HG02759 (cell line): ENCODE results near the gene CITED1.

Experiments used
- ATAC-seq: cut with Tn5 transposase; IDR thresholded peaks from one replicate; pipeline ENCODE4 v1.9.1; 2021; ENCODE audit warnings: mild to moderate bottlenecking, moderate library complexity; ENCODE audit not compliant: unreplicated experiment

The CITED1 gene

DNA sequence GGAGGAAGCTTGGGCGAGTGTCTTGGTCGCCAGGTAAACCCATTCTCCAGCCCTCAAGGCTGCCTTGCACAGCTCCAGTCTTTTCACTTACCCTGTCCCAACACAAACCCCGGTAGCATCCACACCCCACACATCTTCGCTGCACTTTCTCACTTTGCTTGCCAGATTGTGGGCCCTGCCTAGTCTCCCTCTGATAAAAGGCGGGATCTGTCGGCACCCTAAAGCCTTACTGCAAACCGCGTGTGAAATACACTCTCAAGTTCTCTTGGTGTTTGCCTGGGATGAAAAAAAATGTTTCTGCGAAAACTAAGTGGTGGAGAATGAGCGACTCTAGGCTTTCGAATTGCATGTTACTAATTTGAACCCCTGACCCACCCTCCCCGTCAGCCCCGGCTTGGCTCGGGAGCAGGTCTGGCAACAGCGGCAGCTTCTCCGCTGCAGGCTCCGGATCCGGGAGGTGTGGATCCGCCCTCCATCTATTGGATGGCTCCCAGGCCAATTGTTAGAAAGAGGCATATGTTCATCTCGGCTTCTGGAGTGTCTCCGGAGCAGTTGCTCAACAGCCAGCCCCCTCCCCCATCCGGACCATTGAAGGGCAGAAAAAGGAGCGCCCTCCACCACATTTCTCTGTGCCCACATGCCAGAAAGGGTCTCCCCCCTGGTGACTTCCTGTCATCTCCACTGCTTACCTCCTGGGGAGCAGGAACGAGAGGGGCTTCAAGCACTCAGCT is 3.0 kb upstream of the CITED1 start:
- no peak for ATAC-seq

DNA sequence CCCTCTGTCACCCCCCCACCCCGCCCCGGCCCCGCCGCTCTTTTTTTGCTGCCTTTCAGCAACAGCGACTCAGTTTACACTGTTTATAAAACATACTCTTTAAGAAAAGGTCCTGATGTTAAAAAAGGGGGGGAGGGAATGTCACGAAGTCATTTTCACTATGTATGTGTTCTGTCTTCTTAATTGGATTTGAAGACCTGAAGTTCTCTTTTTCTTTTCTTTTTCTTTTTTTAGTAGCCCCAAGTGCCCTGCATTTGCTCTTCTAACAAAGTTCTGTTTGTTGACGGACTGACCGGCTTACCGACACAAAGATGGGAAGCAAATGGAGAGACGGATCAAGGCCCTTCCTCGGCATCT is 2.5 kb upstream of the CITED1 start:
- ATAC-seq: no peak

- no peak for ATAC-seq
These were observed 1.9 kb upstream of the CITED1 start for GRCh38 chrX:72307646-72308051.

- ATAC-seq: peak; percentile 78
These were observed 1.3 kb upstream of the CITED1 start for GRCh38 chrX:72306851-72307645.

DNA sequence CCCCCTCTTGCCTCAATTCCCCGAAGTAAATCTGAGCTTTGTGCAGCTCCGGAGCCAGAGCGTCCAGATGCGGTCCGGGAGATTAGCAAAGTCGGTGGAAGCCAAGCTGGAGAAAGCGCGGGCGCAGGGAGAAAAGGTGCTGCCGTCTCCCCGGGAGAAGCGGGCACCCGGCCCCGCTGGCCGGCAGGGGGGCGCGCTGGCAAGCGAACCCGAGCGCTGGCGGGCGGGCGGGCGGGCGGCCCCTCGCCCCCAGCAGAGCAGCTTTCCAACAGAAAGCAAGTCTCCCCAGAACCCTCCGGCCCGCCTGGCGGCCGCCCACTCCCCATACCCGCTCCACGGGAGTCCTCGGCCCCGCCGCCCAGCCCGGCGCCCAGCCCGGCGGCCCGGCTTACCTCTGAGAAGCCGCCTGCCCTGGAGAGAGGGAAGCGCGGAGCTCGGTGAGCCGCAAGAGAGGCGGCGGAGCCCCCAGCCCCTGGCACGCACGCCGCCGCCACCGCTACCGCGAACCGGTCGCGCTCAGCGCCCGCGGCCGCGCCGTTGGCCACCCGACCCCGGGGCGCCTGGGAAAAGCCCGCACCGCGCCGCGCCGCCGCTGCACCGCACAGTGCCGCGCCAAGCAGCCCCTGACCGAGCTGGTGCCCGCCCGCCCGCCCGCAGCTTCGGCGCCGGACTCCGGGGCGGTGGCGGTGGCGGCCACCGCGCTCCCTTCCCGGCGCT is 529 bp upstream of the CITED1 start:
- peak; percentile 28 for ATAC-seq

DNA sequence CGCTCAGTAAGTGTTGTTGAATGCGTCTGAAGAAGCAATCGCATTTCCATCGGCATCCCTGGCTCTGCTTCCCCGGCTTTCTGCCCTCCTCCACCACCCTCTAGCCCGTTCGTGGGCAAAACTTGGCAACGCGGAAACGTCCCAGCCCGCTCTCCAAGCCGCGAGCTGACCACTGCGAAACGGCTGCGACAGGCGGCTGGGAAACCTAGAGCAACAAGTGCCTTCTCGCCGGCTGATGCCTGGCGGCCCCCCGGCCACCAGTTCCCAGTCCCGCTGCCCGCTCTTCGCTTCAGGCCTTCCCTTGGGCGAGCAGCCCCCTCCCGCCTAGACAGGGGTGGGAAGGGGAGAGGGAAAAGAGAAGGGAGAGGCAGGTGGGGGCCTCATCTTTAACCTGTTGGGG is 837 bp downstream of the CITED1 start:
- ATAC-seq: no peak

DNA sequence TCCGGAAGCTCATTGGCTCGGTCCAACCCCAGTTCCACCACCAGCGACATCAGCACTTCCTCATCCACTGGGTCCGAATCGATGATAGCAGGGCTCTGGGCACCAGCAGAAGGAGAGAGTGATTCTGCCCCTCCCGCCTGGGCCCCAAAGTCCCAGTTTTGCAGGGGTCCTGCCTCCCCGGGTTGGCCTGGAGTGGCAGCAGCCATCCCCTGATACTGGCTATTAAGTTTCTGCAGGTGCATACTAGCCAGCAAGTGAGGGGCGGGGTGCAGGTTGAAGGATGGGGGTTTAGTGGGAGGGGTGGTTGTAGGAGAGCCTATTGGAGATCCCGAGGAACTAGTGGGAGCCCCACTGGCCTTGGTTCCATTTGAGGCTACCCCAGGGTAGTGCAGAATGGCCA is 3.9 kb downstream of the CITED1 start:
- ATAC-seq: no peak

- no peak for ATAC-seq
These were observed 5.7 kb downstream of the CITED1 start for GRCh38 chrX:72299891-72300630.

DNA sequence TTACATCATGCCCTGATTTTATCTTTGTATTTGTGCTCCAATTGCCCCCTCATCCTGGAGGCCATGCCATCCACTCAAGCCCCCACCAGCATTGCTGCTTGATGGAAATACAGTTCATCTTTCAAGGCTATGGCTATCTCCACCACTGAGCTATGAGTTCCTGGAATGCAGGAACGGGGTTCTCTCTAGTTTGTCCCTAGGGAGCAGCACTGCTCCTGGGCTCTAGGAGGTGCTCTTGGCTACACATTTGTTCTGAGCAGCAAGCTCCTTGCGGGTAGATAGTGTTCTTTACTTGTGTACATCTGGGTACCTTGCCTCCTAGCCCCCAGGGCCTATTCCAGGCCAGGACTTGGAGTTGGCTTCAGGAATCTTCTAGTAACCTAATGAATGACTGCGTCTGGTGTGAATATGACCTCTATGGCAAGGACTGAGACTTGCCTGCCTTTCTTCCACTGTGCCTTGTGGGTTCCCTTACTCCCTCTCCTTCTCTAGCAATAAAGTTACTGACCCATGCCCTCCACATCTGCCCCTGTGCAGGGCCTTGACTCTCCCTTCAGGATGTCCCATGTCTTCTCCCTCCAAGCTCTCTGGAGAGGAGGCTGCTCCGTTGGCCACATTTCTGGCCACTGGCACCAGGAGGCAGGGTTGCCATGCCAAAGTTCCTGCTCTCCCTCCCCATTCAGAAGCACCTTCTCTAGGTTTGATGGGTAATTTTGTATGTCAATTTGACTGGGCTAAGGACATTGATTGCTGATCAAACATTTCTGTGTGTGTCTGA is 7.6 kb downstream of the CITED1 start:
- no peak for ATAC-seq

DNA sequence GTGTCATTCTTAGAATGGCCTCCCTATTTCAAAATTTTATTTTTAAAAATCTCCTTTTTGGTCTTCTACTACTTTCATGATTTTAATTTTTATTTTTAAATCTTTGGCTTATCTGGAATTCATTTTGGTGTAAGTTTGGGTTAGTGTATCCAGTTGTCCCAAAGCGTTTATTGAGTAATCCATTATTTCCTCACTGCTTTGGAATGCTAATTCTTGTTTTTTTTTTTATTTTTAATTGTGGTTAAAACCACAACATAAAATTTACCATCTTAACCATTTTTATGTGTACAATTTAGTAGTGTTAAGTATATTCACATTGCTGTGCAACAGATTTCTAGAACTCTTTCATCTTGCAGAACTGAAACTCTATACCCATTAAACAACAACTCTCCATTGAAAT is 8.7 kb downstream of the CITED1 start:
- no peak for ATAC-seq

GRCh38 chrX:72295745-72296144 is 10.0 kb downstream of the CITED1 start:
- no peak for ATAC-seq

DNA sequence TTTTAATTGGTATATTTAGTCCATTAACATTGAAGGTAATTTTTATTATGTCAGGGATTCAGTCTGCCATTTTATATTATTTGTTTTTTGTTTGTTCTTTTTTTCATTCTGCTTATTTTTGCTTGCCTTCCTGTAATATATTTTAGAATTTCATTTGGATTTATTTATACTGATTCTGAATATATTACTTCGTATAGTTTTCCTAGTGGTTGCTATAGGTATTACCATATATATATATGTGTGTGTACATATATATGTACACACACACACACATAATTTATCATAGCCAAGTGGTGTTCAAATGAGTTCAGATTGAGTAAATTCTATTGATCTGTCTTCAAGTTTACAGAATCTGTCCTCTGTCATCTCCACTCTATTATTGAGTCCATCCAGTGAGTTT is 11.2 kb downstream of the CITED1 start:
- ATAC-seq: no peak

- ATAC-seq: no peak
These were observed 23.4 kb downstream of the CITED1 start for GRCh38 chrX:72282302-72282701.

- no peak for ATAC-seq
These were observed 25.3 kb downstream of the CITED1 start for GRCh38 chrX:72280321-72280845.

DNA sequence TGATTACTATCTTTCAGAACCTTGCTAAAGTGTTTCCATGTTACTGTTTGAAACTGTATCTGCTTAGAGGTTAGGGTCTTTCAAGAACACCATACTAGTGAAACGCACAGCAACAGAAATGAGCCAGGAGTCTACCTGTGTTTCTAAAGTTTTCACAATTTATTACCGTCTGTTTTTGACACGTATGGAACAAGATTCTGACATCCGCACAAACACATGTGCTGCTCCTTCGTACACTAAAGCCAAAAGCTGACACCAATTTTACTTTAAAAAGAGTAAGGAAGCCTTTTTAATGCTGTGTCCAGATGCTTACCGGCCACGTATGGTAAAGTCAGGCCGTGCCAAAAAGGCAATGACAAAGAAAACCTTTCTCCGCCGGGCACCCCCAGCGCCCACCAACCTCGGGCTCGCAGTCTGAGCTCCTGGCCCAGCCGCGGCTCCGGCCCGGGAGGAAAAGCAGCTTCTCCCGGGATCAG is 29.2 kb downstream of the CITED1 start:
- ATAC-seq: no peak

- no peak for ATAC-seq
These were observed 31.2 kb downstream of the CITED1 start for GRCh38 chrX:72274526-72274925.

- ATAC-seq: no peak
These were observed 32.0 kb downstream of the CITED1 start for GRCh38 chrX:72273718-72274117.

DNA sequence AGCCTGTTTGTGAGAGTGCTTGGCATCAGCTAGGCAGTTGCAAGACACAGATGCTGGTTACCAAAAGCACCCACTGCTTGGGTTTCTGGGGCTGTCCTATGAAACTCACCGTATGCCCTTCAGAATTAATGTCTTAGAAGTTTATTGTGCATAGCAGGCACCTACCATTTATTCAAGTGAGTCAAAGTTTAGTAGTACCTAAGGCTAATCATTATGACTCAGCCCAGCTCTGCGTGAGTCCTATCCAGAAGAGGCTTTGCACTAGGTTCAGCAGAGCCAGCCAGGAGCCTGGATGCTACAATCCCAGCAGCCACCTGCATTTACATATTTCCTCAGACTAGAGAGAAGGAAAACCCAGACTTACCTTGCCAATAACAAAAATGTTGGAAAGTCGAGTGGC is 32.8 kb downstream of the CITED1 start:
- ATAC-seq: no peak

DNA sequence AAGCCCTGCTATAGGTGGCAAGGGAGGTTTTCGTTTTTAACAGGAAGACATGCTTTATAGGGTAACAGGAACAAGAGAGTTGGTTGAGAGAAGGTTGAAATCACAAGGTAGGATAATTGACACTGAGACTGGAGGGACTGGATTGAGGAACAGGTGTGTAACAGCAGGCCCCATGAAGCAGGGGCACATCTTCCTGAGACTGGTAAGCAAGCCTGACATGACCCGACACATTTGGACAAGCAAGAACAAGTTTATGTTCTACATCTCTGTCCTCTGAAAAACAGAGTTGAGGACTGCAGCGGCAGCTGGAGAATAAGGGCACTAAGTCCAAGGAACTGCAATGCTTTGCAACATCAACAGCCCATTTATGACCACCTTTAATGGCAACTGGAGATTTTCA is 33.9 kb downstream of the CITED1 start:
- ATAC-seq: no peak
